ENCODE results near the gene BLACAT1. TPM values are rescaled to one million over a fixed set of nuclear protein-coding genes. Genes with fewer than 3 reads are reported as not detected.

BLACAT1 gene
- total RNA-seq, 1 experiment from 2014 or later: 9.8 TPM

GRCh38 chr1:205456383-205456867 is 580 bp upstream of the BLACAT1 start:
- peaks cover 49% of the 10 kb centered on the region for H3K4me1 Mint-ChIP-seq
- peak; percentile 61 for DNase-seq (ENCODE audit: low spot score)
- no peaks in the 10 kb centered on the region for H3K36me3 Mint-ChIP-seq
- H3K27me3 Mint-ChIP-seq (ENCODE audit: low read depth): peaks cover 7% of the 10 kb centered on the region
- H3K9me3 Mint-ChIP-seq: no peaks in the 10 kb centered on the region
- peak; percentile 3; the same call in 1 of the 2 replicates for ATAC-seq
- peak overlapping the region; percentile 99 for H3K4me3 Mint-ChIP-seq
- peak overlapping the region; percentile 94 for H3K27ac Mint-ChIP-seq
- POLR2A ChIA-PET: interaction anchor here (0.6 to 4.5 kb wide), 13 partner anchors 9 to 961 kb away, joined by 3 to 48 read pairs (median 5); no protein-coding TSS in a partner anchor
- CTCF ChIA-PET: interaction anchor here (0.6 to 12.4 kb wide), 22 partner anchors 9 to 183 kb away, joined by 3 to 205 read pairs (median 7); no protein-coding TSS in a partner anchor
- TF ChIP-seq JUN (CRISPR knock-in tag; IDR thresholded peaks at IDR 0.05): no peak
- TF ChIP-seq FOXK1 (CRISPR knock-in tag; IDR thresholded peaks at IDR 0.05): peak; percentile 26; the same call in 1 of the 2 replicates
- no peak for TF ChIP-seq IRF2 (CRISPR knock-in tag; IDR thresholded peaks at IDR 0.05; ENCODE audit: borderline replicate concordance, low read depth)
- TF ChIP-seq SMAD4 (CRISPR knock-in tag; IDR thresholded peaks at IDR 0.05): no peak
- TF ChIP-seq, protein P1, sequence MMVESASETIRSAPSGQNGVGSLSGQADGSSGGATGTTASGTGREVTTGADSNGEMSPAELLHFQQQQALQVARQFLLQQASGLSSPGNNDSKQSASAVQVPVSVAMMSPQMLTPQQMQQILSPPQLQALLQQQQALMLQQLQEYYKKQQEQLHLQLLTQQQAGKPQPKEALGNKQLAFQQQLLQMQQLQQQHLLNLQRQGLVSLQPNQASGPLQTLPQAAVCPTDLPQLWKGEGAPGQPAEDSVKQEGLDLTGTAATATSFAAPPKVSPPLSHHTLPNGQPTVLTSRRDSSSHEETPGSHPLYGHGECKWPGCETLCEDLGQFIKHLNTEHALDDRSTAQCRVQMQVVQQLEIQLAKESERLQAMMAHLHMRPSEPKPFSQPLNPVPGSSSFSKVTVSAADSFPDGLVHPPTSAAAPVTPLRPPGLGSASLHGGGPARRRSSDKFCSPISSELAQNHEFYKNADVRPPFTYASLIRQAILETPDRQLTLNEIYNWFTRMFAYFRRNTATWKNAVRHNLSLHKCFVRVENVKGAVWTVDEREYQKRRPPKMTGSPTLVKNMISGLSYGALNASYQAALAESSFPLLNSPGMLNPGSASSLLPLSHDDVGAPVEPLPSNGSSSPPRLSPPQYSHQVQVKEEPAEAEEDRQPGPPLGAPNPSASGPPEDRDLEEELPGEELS (CRISPR knock-in tag; IDR thresholded peaks at IDR 0.05): no peak; the same call in 1 of the 2 replicates
- TF ChIP-seq ZSCAN18 (CRISPR knock-in tag; IDR thresholded peaks at IDR 0.05): no peak
- TF ChIP-seq ZNF317 (CRISPR knock-in tag; IDR thresholded peaks at IDR 0.05; ENCODE audit: borderline replicate concordance, low read depth): no peak
- no peak for TF ChIP-seq ZNF532 (CRISPR knock-in tag; IDR thresholded peaks at IDR 0.05; ENCODE audit: borderline replicate concordance)
- TF ChIP-seq FOXP1 (CRISPR knock-in tag; IDR thresholded peaks at IDR 0.05; ENCODE audit: borderline replicate concordance): 0 out of 2 replicates have a peak, but pooled peaks have one; percentile 30
- no peak for TF ChIP-seq ZNF425 (CRISPR knock-in tag; conservative IDR thresholded peaks at IDR 0.05)
- 0 out of 2 replicates have a peak, but pooled peaks have one; percentile 26 for TF ChIP-seq ZBTB21 (CRISPR knock-in tag; IDR thresholded peaks at IDR 0.05; ENCODE audit: borderline replicate concordance)
- TF ChIP-seq NR3C1 (CRISPR knock-in tag; conservative IDR thresholded peaks at IDR 0.05; ENCODE audit: low read depth): no peak
- TF ChIP-seq, protein P2, sequence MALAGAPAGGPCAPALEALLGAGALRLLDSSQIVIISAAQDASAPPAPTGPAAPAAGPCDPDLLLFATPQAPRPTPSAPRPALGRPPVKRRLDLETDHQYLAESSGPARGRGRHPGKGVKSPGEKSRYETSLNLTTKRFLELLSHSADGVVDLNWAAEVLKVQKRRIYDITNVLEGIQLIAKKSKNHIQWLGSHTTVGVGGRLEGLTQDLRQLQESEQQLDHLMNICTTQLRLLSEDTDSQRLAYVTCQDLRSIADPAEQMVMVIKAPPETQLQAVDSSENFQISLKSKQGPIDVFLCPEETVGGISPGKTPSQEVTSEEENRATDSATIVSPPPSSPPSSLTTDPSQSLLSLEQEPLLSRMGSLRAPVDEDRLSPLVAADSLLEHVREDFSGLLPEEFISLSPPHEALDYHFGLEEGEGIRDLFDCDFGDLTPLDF (CRISPR knock-in tag; IDR thresholded peaks at IDR 0.05): peak; percentile 55; the same call in 1 of the 2 replicates
- 0 out of 2 replicates have a peak, but pooled peaks have one; percentile 3 for TF ChIP-seq E2F5 (CRISPR knock-in tag; IDR thresholded peaks at IDR 0.05)
- no peak for TF ChIP-seq SMAD3 (CRISPR knock-in tag; IDR thresholded peaks at IDR 0.05; ENCODE audit: borderline replicate concordance)
- TF ChIP-seq PRRX2 (CRISPR knock-in tag; IDR thresholded peaks at IDR 0.05): no peak
- TF ChIP-seq, protein P3, sequence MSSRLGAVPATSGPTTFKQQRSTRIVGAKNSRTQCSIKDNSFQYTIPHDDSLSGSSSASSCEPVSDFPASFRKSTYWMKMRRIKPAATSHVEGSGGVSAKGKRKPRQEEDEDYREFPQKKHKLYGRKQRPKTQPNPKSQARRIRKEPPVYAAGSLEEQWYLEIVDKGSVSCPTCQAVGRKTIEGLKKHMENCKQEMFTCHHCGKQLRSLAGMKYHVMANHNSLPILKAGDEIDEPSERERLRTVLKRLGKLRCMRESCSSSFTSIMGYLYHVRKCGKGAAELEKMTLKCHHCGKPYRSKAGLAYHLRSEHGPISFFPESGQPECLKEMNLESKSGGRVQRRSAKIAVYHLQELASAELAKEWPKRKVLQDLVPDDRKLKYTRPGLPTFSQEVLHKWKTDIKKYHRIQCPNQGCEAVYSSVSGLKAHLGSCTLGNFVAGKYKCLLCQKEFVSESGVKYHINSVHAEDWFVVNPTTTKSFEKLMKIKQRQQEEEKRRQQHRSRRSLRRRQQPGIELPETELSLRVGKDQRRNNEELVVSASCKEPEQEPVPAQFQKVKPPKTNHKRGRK (CRISPR knock-in tag; IDR thresholded peaks at IDR 0.05; ENCODE audit: borderline replicate concordance): no peak
- no peak for TF ChIP-seq TP53 (CRISPR knock-in tag; IDR thresholded peaks at IDR 0.05)
- TF ChIP-seq ATF2 (CRISPR knock-in tag; IDR thresholded peaks at IDR 0.05; ENCODE audit: borderline replicate concordance, low read depth): no peak
- TF ChIP-seq, protein P4, sequence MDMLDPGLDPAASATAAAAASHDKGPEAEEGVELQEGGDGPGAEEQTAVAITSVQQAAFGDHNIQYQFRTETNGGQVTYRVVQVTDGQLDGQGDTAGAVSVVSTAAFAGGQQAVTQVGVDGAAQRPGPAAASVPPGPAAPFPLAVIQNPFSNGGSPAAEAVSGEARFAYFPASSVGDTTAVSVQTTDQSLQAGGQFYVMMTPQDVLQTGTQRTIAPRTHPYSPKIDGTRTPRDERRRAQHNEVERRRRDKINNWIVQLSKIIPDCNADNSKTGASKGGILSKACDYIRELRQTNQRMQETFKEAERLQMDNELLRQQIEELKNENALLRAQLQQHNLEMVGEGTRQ (CRISPR knock-in tag; IDR thresholded peaks at IDR 0.05): no peak

All from WTC11 (cell line).